PC-9 (cell line): ENCODE measurements around the gene MSANTD4. TPM values are rescaled to one million over a fixed set of nuclear protein-coding genes. Genes with fewer than 3 reads are reported as not detected.
"Not testable (repeated sequence)": the region's sequence is repeated elsewhere in the genome, so short reads cannot be mapped to it uniquely, and the experiment has no call there.

Source experiments
- BruUV-seq: library from RNA; stranded (reverse); fragments of 400-500 nt; replicated peaks from 2 replicates; lab custom pipeline; 2021; lab: Mats Ljungman, UMichigan
- CTCF ChIA-PET: fragments of 300-600 bp; sonication (Branson Sonifier 250); formaldehyde crosslinking; loops from one replicate; lab custom pipeline; 2022; ENCODE audit warnings: antibody characterized with exemption; lab: Charles Lee
- POLR2A ChIA-PET: fragments of 300-600 bp; sonication (Branson Sonifier 250); formaldehyde crosslinking; loops from one replicate; lab custom pipeline; 2022; ENCODE audit warnings: antibody characterized with exemption; ENCODE audit not compliant: unreplicated experiment; lab: Charles Lee
- DNase-seq, 2 experiments: peaks; one replicate each; pipeline versions ENCODE4 v3.0.0 to v3.0.0-alpha.2; 2015 to 2022; ENCODE audit warnings: mixed read lengths in 1 of 2
- H2AFZ ChIP-seq: fragments of 200-600 bp; sonication (generic); 2 replicates; pipeline ENCODE4 v1.8.1; 2017; ENCODE audit warnings: antibody characterized with exemption
- H3F3A ChIP-seq: fragments of 200-600 bp; sonication (generic); 2 replicates; pipeline ENCODE4 v1.8.1; 2017; ENCODE audit warnings: antibody characterized with exemption, mild to moderate bottlenecking, low read depth; ENCODE audit not compliant: insufficient read depth
- H3K27ac ChIP-seq: fragments of 200-600 bp; sonication (generic); 2 replicates; pipeline ENCODE4 v1.6.1; 2016; ENCODE audit warnings: mixed run types
- H3K27me3 ChIP-seq: fragments of 200-600 bp; sonication (generic); 2 replicates; pipeline ENCODE4 v1.6.1; 2016; ENCODE audit warnings: low read depth, mixed run types; ENCODE audit not compliant: insufficient read depth
- H3K36me3 ChIP-seq: fragments of 200-600 bp; sonication (generic); 2 replicates; pipeline ENCODE4 v1.6.1; 2016; ENCODE audit warnings: low read depth, mixed run types
- H3K4me1 ChIP-seq: fragments of 200-600 bp; sonication (generic); replicated peaks from 2 replicates; pipeline ENCODE4 v1.6.1; 2016; ENCODE audit warnings: mixed run types; ENCODE audit not compliant: insufficient read depth
- H3K4me2 ChIP-seq: fragments of 200-600 bp; sonication (generic); 2 replicates; pipeline ENCODE4 v1.6.1; 2017; ENCODE audit warnings: mixed run types
- H3K4me3 ChIP-seq: fragments of 200-600 bp; sonication (generic); 2 replicates; pipeline ENCODE4 v1.6.1; 2016; ENCODE audit warnings: mixed run types
- H3K79me2 ChIP-seq: fragments of 200-600 bp; sonication (generic); 2 replicates; pipeline ENCODE4 v1.6.1; 2017; ENCODE audit warnings: low read depth, mixed run types
- H3K9me2 ChIP-seq: fragments of 200-600 bp; sonication (generic); 2 replicates; pipeline ENCODE4 v1.8.1; 2017; ENCODE audit warnings: mild to moderate bottlenecking; ENCODE audit not compliant: insufficient read depth
- H3K9me3 ChIP-seq: fragments of 200-600 bp; sonication (generic); 2 replicates; pipeline ENCODE4 v1.8.1; 2016; ENCODE audit warnings: low read depth; ENCODE audit not compliant: insufficient read depth
- H4K20me1 ChIP-seq: fragments of 200-600 bp; sonication (generic); 2 replicates; pipeline ENCODE4 v1.8.1; 2017; ENCODE audit not compliant: insufficient read depth
- CTCF ChIP-seq: fragments of 200-600 bp; sonication (generic); conservative IDR thresholded peaks from 2 replicates; pipeline ENCODE4 v1.6.1; 2017; ENCODE audit warnings: mixed run types, antibody characterized with exemption, mild to moderate bottlenecking, moderate library complexity
- EZH2 ChIP-seq: fragments of 200-600 bp; sonication (generic); IDR thresholded peaks from 2 replicates; pipeline ENCODE4 v1.8.0; 2017; ENCODE audit warnings: antibody characterized with exemption, low read depth
- intact Hi-C: fragments of 100-400 bp; cut with micrococcal nuclease; formaldehyde crosslinking; loops from one replicate; pipeline ENCODE4 v1.10.0; 2022; ENCODE audit not compliant: unreplicated experiment
- total RNA-seq: library from RNA; stranded (reverse); gene quantifications from 2 replicates; pipeline ENCODE4 v1.2.3, GENCODE V29; 2021

MSANTD4 gene
- total RNA-seq, 1 experiment from 2014 or later, result 13.6 TPM

GRCh38 chr11:106011481-106011880 lies 10.6 kb downstream of the MSANTD4 start:
- Histone ChIP-seq H3K4me2 (no peak overlapping the region), H2AFZ (no peak overlapping the region), H3K27ac (no peak overlapping the region), H4K20me1 (no peaks in the 10 kb centered on the region; the same call in 1 of the 2 replicates), H3K9me2 (no peaks in the 10 kb centered on the region), H3K9me3 (no peaks in the 10 kb centered on the region; the same call in 1 of the 2 replicates), H3K36me3 (peaks cover 49% of the 10 kb centered on the region), H3K27me3 (no peaks in the 10 kb centered on the region), H3K79me2 (peaks cover 19% of the 10 kb centered on the region), H3K4me3 (no peak overlapping the region), H3K4me1 (no peaks in the 10 kb centered on the region), H3F3A (no peaks in the 10 kb centered on the region)
- no peak for DNase-seq
- no peak for TF ChIP-seq CTCF
- TF ChIP-seq EZH2, result no peak
- ChIA-PET CTCF (no interaction called here), POLR2A (no interaction called here)
- intact Hi-C loops, result no loop called here
- BruUV-seq, result no TSS peak

- H3K79me2 ChIP-seq, intact Hi-C loops, H3K27me3 ChIP-seq, H3K4me1 ChIP-seq, DNase-seq, POLR2A ChIA-PET, H3K4me3 ChIP-seq, H4K20me1 ChIP-seq, H3F3A ChIP-seq, BruUV-seq, CTCF ChIA-PET, H3K27ac ChIP-seq, H3K9me2 ChIP-seq, H3K4me2 ChIP-seq, H2AFZ ChIP-seq: not testable (repeated sequence)
- peaks cover 32% of the 10 kb centered on the region for H3K36me3 ChIP-seq
- H3K9me3 ChIP-seq, result peaks cover 11% of the 10 kb centered on the region; the same call in 1 of the 2 replicates
These were observed 18.9 kb downstream of the MSANTD4 start for GRCh38 chr11:106003094-106003493.

GRCh38 chr11:106001304-106002012 lies 20.6 kb downstream of the MSANTD4 start:
- H3K27ac ChIP-seq, result no peak overlapping the region
- H3K4me3 ChIP-seq, result no peak overlapping the region
- H3K27me3 ChIP-seq, result no peaks in the 10 kb centered on the region
- H3K9me2 ChIP-seq, result no peaks in the 10 kb centered on the region
- no peak overlapping the region for H3K4me2 ChIP-seq
- no TSS peak for BruUV-seq
- H3K9me3 ChIP-seq, result 0 out of 2 replicates have a peak, but pooled peaks cover 11% of the 10 kb centered on the region
- no peak overlapping the region for H2AFZ ChIP-seq
- H3K79me2 ChIP-seq, result no peaks in the 10 kb centered on the region; the same call in 1 of the 2 replicates
- H3K4me1 ChIP-seq, result no peaks in the 10 kb centered on the region
- no peaks in the 10 kb centered on the region for H3F3A ChIP-seq
- H3K36me3 ChIP-seq, result peaks cover 19% of the 10 kb centered on the region
- H4K20me1 ChIP-seq, result no peaks in the 10 kb centered on the region
- CTCF ChIA-PET, result no interaction called here
- intact Hi-C loops, result no loop called here
- no peak for TF ChIP-seq CTCF
- TF ChIP-seq EZH2, result no peak
- POLR2A ChIA-PET, result no interaction called here
- DNase-seq, result no peak
